UCSD-AML1 (cell line): ENCODE data around the gene BIRC7.
"Not testable (repeated sequence)": the region's sequence is repeated elsewhere in the genome, so short reads cannot be mapped to it uniquely, and the experiment has no call there.

Experiments
- DNase-seq: peaks from one replicate; lab custom pipeline; 2025; ENCODE audit not compliant: unreplicated experiment; lab: John Stamatoyannopoulos, UW

BIRC7 gene

GRCh38 chr20:63246490-63247288, 11.0 kb downstream of the BIRC7 start:
- DNase-seq, result no peak

GRCh38 chr20:63247671-63248228, 12.0 kb downstream of the BIRC7 start:
- no peak for DNase-seq

- DNase-seq, result no peak
Observed at GRCh38 chr20:63248835-63249591, 13.3 kb downstream of the BIRC7 start.

- DNase-seq, result no peak
Observed at GRCh38 chr20:63249891-63250290, 14.2 kb downstream of the BIRC7 start.

- not testable (repeated sequence) for DNase-seq
Observed at GRCh38 chr20:63251350-63251749, 15.6 kb downstream of the BIRC7 start.

GRCh38 chr20:63252284-63252711, 16.6 kb downstream of the BIRC7 start:
- no peak for DNase-seq

GRCh38 chr20:63253065-63253437, 17.3 kb downstream of the BIRC7 start:
- no peak for DNase-seq

GRCh38 chr20:63253438-63254231, 17.9 kb downstream of the BIRC7 start:
- DNase-seq, result no peak

GRCh38 chr20:63254232-63254605, 18.5 kb downstream of the BIRC7 start, which contains the start of gene NKAIN4:
Gene NKAIN4 (minus strand): TSS chr20:63254463. CDS start chr20:63254450, 13 bp downstream.
- DNase-seq, result no peak

GRCh38 chr20:63254606-63255384, 19.1 kb downstream of the BIRC7 start:
- no peak for DNase-seq

- DNase-seq, result no peak
Observed at GRCh38 chr20:63255931-63256704, 20.4 kb downstream of the BIRC7 start.

GRCh38 chr20:63256954-63257353, 21.2 kb downstream of the BIRC7 start:
- no peak for DNase-seq

- no peak for DNase-seq
Observed at GRCh38 chr20:63257629-63258028, 21.9 kb downstream of the BIRC7 start.

GRCh38 chr20:63258781-63259180, 23.1 kb downstream of the BIRC7 start:
- no peak for DNase-seq

GRCh38 chr20:63259734-63260460, 24.2 kb downstream of the BIRC7 start:
- DNase-seq, result no peak

GRCh38 chr20:63260521-63260920, 24.8 kb downstream of the BIRC7 start:
- no peak for DNase-seq

- DNase-seq, result no peak
Observed at GRCh38 chr20:63261060-63261794, 25.5 kb downstream of the BIRC7 start.

GRCh38 chr20:63261795-63262528, 26.3 kb downstream of the BIRC7 start:
- DNase-seq, result peak; percentile 19
